HepG2 (cell line): ENCODE data around the gene REEP3. TPM values are rescaled to one million over a fixed set of nuclear protein-coding genes. Genes with fewer than 3 reads are reported as not detected.

Source experiments
- FLYWCH1 ChIP-seq: sonication (generic); formaldehyde crosslinking; IDR thresholded peaks from 2 replicates; pipeline ENCODE4 v1.8.1; 2023; ENCODE audit warnings: mild to moderate bottlenecking, missing genetic modification reagents
- PHF8 ChIP-seq: sonication (generic); formaldehyde crosslinking; IDR thresholded peaks from 2 replicates; pipeline ENCODE4 v1.5.0; 2020; ENCODE audit warnings: missing genetic modification reagents
- POLR2A ChIP-seq, 2 experiments: IDR thresholded peaks; 2 replicates each; pipeline ENCODE4 v1.6.1; 2011; ENCODE audit warnings: low read depth in 2 of 2, low read length in 2 of 2, mild to moderate bottlenecking in 1 of 2, moderate library complexity in 1 of 2; ENCODE audit not compliant: insufficient read depth in 1 of 2
- POLR2AphosphoS5 ChIP-seq: IDR thresholded peaks from 2 replicates; pipeline ENCODE4 v1.6.1; 2012; ENCODE audit warnings: low read depth, low read length
- RCOR2 ChIP-seq: IDR thresholded peaks from 2 replicates; pipeline ENCODE4 v1.6.1; 2016; ENCODE audit warnings: missing biosample characterization, missing genetic modification reagents
- RXRB ChIP-seq: IDR thresholded peaks from 2 replicates; pipeline ENCODE4 v1.6.1; 2016; ENCODE audit warnings: borderline replicate concordance, missing genetic modification reagents, missing compliant biosample characterization
- SAP130 ChIP-seq: IDR thresholded peaks from 2 replicates; pipeline ENCODE4 v1.6.1; 2016; ENCODE audit warnings: low read depth
- SIN3A ChIP-seq: IDR thresholded peaks from 2 replicates; pipeline ENCODE4 v1.6.1; 2011; ENCODE audit warnings: low read depth, mild to moderate bottlenecking, control low read depth, low read length, borderline replicate concordance
- TCF7 ChIP-seq: sonication (generic); IDR thresholded peaks from 2 replicates; pipeline ENCODE4 v1.6.1; 2016; ENCODE audit warnings: antibody characterized with exemption, low read depth
- ZNF124 ChIP-seq: sonication (generic); formaldehyde crosslinking; IDR thresholded peaks from 2 replicates; pipeline ENCODE4 v1.4.0; 2020; ENCODE audit warnings: missing genetic modification reagents
- ZNF225 ChIP-seq: sonication (generic); formaldehyde crosslinking; IDR thresholded peaks from 2 replicates; pipeline ENCODE4 v1.4.0; 2020; ENCODE audit warnings: mild to moderate bottlenecking, missing genetic modification reagents
- ZNF256 ChIP-seq: sonication (generic); formaldehyde crosslinking; conservative IDR thresholded peaks from 2 replicates; pipeline ENCODE4 v1.4.0; 2020; ENCODE audit warnings: missing genetic modification reagents
- ZNF383 ChIP-seq: sonication (generic); formaldehyde crosslinking; IDR thresholded peaks from 2 replicates; pipeline ENCODE4 v1.4.0; 2020; ENCODE audit warnings: missing genetic modification reagents, mild to moderate bottlenecking, borderline replicate concordance
- ZNF766 ChIP-seq: sonication (generic); formaldehyde crosslinking; IDR thresholded peaks from 2 replicates; pipeline ENCODE4 v1.5.0; 2020; ENCODE audit warnings: missing genetic modification reagents, borderline replicate concordance
- ZNF768 ChIP-seq: sonication (generic); formaldehyde crosslinking; IDR thresholded peaks from 2 replicates; pipeline ENCODE4 v1.4.0; 2020; ENCODE audit warnings: missing genetic modification reagents
- ZNF878 ChIP-seq: sonication (generic); formaldehyde crosslinking; IDR thresholded peaks from 2 replicates; pipeline ENCODE4 v1.8.1; 2023; ENCODE audit warnings: mild to moderate bottlenecking, missing genetic modification reagents, moderate library complexity
- ZSCAN20 ChIP-seq: sonication (generic); formaldehyde crosslinking; IDR thresholded peaks from 2 replicates; pipeline ENCODE4 v1.4.0; 2020; ENCODE audit warnings: missing genetic modification reagents, mild to moderate bottlenecking, borderline replicate concordance
- polyA plus RNA-seq, 8 experiments: library from polyadenylated mRNA; depleted of rRNA in 3 of 8; stranded (reverse) in 7 of 8; unstranded in 1 of 8; fragments of >200 nt; fragmentation: Illumina TruSeq in 4 of 8; extraction: Trizol in 4 of 8; gene quantifications; 2 replicates each; pipeline versions ENCODE4 v1.2.1 to v1.2.3, GENCODE V29; 2011 to 2016; ENCODE audit warnings: low read depth in 4 of 8, missing spikeins in 1 of 8, mixed read lengths in 1 of 8; ENCODE audit not compliant: insufficient read depth in 1 of 8
- total RNA-seq, 5 experiments: library from RNA; depleted of rRNA; stranded (reverse); fragments of >200 nt; fragmentation: Illumina TruSeq; extraction: Trizol; gene quantifications; 2 replicates each; pipeline ENCODE4 v1.2.3, GENCODE V29; 2016; ENCODE audit warnings: low read depth in 1 of 5
- TF ChIP-seq, protein P1 (sequence below): sonication (generic); formaldehyde crosslinking; IDR thresholded peaks from 2 replicates; pipeline ENCODE4 v1.4.0; 2020; ENCODE audit warnings: missing genetic modification reagents
- TF ChIP-seq, protein P2 (sequence below): sonication (generic); formaldehyde crosslinking; IDR thresholded peaks from 2 replicates; pipeline ENCODE4 v1.5.0; 2020; ENCODE audit warnings: missing genetic modification reagents
- TF ChIP-seq, protein P3 (sequence below): IDR thresholded peaks from 2 replicates; pipeline ENCODE4 v1.6.1; 2016; ENCODE audit warnings: low read depth
- TF ChIP-seq, protein P4 (sequence below): sonication (generic); formaldehyde crosslinking; IDR thresholded peaks from 2 replicates; pipeline ENCODE4 v1.5.0; 2020; ENCODE audit warnings: mild to moderate bottlenecking, missing genetic modification reagents, moderate library complexity
- TF ChIP-seq, protein P5 (sequence below): sonication (generic); formaldehyde crosslinking; IDR thresholded peaks from 2 replicates; pipeline ENCODE4 v1.4.0; 2020; ENCODE audit warnings: missing genetic modification reagents, mild to moderate bottlenecking, borderline replicate concordance
- TF ChIP-seq, protein P6 (sequence below): IDR thresholded peaks from 2 replicates; pipeline ENCODE4 v1.6.1; 2016; ENCODE audit warnings: mild to moderate bottlenecking

Gene REEP3
- total and polyA plus RNA-seq, 2 of the 13 experiments (the other 11 are each of a cell fraction or from before 2014, with no cell fraction given): 7.1 to 31.4 TPM

DNA sequence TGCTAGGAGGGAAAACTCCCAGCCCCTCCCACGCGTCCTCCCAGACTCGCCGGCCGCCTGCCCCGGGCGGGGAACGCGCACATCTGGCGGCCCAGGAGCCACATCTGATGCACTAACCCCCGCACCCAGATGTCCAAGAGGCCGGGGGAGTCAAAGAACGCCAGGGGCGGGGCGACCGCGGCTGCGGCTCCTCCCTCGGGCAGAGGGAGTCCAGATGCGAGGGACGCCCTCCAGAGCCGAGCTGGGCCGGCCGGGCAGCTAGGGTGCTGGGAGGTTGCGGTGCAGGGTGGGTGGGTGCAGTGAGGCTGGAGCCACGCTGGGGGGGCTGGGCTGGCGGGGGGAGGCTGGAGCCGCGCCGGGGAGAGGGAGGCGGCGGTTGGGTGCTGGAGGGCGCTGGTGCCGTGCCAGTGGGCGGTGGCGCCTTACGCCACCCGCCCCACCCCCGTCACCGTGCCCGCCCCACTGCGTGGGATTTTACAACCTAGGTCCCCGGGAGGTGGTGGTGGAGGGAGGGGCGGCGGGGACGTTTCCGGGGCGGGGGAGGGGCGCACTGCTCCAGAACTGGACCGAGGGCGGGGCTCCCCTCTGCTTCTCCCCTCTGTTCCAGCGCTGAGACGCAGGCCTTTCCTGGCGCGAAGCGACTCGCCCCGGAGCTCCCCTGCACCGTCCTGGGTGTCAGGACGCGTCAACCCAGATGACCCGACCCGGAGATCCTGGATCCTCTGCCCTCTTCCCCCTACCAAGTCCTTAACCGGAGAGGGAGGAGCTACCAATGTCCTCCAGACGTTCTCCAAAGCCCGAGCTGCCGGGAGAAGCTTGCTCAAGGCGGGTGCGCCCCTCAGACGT lies 109.1 kb downstream of the REEP3 start (continued):
- TF ChIP-seq, protein P1, sequence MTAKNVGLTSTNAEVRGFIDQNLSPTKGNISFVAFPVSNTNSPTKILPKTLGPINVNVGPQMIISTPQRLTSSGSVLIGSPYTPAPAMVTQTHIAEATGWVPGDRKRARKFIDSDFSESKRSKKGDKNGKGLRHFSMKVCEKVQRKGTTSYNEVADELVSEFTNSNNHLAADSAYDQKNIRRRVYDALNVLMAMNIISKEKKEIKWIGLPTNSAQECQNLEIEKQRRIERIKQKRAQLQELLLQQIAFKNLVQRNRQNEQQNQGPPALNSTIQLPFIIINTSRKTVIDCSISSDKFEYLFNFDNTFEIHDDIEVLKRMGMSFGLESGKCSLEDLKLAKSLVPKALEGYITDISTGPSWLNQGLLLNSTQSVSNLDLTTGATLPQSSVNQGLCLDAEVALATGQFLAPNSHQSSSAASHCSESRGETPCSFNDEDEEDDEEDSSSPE: no peak
- TF ChIP-seq, protein P2, sequence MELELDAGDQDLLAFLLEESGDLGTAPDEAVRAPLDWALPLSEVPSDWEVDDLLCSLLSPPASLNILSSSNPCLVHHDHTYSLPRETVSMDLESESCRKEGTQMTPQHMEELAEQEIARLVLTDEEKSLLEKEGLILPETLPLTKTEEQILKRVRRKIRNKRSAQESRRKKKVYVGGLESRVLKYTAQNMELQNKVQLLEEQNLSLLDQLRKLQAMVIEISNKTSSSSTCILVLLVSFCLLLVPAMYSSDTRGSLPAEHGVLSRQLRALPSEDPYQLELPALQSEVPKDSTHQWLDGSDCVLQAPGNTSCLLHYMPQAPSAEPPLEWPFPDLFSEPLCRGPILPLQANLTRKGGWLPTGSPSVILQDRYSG (CRISPR knock-in tag): no peak
- no peak for TF ChIP-seq ZNF256 (CRISPR knock-in tag)
- TF ChIP-seq PHF8: no peak; the same call in 1 of the 2 replicates
- TF ChIP-seq ZNF766 (CRISPR knock-in tag): no peak
- 0 out of 2 replicates have a peak, but pooled peaks have one; percentile 15 for TF ChIP-seq ZSCAN20 (CRISPR knock-in tag)
- TF ChIP-seq ZNF124: no peak
- TF ChIP-seq, protein P3, sequence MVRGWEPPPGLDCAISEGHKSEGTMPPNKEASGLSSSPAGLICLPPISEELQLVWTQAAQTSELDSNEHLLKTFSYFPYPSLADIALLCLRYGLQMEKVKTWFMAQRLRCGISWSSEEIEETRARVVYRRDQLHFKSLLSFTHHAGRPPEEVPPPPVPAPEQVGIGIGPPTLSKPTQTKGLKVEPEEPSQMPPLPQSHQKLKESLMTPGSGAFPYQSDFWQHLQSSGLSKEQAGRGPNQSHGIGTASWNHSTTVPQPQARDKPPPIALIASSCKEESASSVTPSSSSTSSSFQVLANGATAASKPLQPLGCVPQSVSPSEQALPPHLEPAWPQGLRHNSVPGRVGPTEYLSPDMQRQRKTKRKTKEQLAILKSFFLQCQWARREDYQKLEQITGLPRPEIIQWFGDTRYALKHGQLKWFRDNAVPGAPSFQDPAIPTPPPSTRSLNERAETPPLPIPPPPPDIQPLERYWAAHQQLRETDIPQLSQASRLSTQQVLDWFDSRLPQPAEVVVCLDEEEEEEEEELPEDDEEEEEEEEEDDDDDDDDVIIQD: no peak
- TF ChIP-seq POLR2A (IDR thresholded peaks at IDR 0.05; ENCODE audit: insufficient read depth in 1 of 2, low read depth in 2 of 2, low read length in 2 of 2): no peak
- TF ChIP-seq FLYWCH1 (CRISPR knock-in tag): no peak
- TF ChIP-seq, protein P4, sequence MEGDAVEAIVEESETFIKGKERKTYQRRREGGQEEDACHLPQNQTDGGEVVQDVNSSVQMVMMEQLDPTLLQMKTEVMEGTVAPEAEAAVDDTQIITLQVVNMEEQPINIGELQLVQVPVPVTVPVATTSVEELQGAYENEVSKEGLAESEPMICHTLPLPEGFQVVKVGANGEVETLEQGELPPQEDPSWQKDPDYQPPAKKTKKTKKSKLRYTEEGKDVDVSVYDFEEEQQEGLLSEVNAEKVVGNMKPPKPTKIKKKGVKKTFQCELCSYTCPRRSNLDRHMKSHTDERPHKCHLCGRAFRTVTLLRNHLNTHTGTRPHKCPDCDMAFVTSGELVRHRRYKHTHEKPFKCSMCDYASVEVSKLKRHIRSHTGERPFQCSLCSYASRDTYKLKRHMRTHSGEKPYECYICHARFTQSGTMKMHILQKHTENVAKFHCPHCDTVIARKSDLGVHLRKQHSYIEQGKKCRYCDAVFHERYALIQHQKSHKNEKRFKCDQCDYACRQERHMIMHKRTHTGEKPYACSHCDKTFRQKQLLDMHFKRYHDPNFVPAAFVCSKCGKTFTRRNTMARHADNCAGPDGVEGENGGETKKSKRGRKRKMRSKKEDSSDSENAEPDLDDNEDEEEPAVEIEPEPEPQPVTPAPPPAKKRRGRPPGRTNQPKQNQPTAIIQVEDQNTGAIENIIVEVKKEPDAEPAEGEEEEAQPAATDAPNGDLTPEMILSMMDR (CRISPR knock-in tag): 0 out of 2 replicates have a peak, but pooled peaks have one; percentile 34
- peak; percentile 55 for TF ChIP-seq SAP130 (CRISPR knock-in tag)
- TF ChIP-seq RXRB: no peak
- TF ChIP-seq ZNF878: no peak
- TF ChIP-seq, protein P5, sequence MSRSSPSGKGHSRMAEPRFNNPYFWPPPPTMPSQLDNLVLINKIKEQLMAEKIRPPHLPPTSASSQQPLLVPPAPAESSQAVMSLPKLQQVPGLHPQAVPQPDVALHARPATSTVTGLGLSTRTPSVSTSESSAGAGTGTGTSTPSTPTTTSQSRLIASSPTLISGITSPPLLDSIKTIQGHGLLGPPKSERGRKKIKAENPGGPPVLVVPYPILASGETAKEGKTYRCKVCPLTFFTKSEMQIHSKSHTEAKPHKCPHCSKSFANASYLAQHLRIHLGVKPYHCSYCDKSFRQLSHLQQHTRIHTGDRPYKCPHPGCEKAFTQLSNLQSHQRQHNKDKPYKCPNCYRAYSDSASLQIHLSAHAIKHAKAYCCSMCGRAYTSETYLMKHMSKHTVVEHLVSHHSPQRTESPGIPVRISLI (CRISPR knock-in tag): no peak
- no peak for TF ChIP-seq TCF7
- TF ChIP-seq, protein P6, sequence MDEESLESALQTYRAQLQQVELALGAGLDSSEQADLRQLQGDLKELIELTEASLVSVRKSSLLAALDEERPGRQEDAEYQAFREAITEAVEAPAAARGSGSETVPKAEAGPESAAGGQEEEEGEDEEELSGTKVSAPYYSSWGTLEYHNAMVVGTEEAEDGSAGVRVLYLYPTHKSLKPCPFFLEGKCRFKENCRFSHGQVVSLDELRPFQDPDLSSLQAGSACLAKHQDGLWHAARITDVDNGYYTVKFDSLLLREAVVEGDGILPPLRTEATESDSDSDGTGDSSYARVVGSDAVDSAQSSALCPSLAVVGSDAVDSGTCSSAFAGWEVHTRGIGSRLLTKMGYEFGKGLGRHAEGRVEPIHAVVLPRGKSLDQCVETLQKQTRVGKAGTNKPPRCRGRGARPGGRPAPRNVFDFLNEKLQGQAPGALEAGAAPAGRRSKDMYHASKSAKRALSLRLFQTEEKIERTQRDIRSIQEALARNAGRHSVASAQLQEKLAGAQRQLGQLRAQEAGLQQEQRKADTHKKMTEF (CRISPR knock-in tag): no peak
- TF ChIP-seq ZNF225 (CRISPR knock-in tag): no peak
- no peak for TF ChIP-seq ZNF383
- TF ChIP-seq POLR2AphosphoS5: no peak
- no peak for TF ChIP-seq ZNF768
- peak; percentile 50; the same call in 1 of the 2 replicates for TF ChIP-seq SIN3A
- TF ChIP-seq RCOR2 (CRISPR knock-in tag): no peak
